Stimulated activated CD8-positive, alpha-beta memory T cell treated with anti-CD3 and anti-CD28 coated beads, Interleukin-7, amount 100 ng/mL, for 1 hour (primary cell): ENCODE measurements around the gene METTL25B.

Experiments
- DNase-seq, 2 donors: peaks; one replicate each; pipeline ENCODE4 v3.0.0-alpha.2; 2020; ENCODE audit warnings: low read depth in 2 of 2

The METTL25B gene

DNA sequence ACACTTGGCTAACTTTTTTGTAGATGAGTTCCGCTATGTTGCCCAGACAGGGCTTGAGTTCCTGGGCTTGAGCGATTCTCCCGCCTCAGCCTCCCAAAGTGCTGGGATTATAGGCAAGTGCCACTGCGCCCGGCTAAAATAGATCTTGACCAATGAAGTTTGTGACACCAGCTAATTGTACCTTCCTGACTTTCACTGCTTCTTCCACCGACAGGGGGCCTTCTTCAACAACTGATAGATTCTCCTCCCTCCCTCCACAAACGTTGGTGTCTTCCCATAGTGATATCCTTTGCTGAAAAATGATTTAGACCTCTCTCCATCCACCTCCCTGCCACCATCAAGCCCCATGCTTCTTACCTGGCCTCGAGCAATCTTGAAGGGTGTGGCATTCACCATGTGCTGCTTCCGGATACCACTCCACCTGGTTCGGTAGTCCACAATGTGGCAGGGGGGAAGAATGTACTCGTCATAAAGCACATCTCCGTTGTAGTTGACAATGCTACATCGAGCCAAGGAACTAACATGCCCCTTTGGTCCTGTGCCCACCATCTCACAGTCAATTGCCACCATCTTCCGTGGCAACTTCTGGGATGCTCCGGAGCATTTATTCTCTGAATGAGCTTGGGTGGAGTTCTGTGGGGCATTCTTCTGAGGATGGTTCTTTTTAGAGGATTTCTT lies 1.6 kb upstream of the METTL25B start:
- DNase-seq: no peak

DNA sequence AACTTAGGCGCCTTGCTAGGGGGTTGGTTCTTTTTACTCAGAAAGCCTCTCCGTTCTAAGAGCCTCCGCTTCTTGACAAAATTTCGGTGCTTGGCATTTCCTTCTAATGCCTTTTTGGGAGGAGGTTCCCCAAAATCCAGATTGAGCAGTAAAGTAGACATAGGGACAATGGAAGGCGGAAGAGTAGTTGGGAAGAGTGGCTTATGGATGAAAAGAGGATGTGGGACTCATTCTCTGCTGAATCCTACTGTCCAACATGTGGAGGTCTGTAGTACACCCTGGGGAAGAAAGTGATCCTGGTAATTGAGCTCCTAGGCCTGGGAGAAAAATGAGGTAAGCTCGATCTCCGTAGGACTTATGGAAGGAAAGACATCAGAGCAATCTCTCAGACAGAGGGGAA lies 777 bp upstream of the METTL25B start:
- no peak for DNase-seq

DNA sequence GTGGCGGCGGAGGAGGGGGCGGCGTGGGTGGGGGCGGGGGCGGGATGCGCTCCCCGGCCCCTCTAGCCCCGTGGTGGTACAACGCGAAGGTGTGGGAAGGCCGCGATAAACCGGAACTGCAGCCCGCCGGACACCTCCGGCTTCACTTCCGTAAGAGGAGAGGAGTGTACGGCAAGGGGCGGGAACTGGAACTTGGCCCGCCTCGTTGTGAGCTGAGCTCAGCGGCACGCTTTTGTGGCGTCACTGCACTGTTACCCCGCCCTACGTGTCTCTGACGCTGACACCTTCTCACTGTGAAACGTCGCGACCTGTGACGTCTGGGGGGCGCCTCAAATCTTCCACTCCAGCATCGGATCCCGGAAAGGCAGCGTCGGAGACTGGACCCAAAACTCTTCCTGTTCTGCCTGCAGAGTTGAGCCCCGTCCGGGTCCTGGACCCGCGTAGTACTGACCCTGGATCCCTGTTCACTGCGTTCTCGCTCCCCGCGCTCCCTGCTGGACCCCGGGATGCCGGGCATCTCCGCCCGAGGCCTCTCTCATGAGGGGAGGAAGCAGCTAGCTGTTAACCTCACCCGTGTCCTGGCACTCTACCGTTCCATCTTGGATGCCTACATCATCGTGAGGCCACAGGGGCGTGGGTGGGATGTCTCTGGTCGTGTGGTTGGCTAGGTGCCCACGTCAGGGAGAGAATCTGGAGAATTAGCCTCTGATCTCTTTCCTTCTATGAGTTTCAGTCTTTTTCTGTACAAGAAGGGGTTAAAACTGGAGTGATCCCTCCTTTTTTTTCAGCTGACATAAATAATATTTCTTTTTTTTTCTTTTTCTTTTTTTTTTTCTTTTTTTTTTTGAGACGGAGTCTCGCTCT lies 562 bp downstream of the METTL25B start, which contains the start of gene ISG20L2:
Gene ISG20L2, minus strand, starts transcription at position 168 of the 864 bp plus-strand sequence. CDS start 1,114 bp downstream, outside the sequence.
- DNase-seq: peak; percentile 84 to 86

DNA sequence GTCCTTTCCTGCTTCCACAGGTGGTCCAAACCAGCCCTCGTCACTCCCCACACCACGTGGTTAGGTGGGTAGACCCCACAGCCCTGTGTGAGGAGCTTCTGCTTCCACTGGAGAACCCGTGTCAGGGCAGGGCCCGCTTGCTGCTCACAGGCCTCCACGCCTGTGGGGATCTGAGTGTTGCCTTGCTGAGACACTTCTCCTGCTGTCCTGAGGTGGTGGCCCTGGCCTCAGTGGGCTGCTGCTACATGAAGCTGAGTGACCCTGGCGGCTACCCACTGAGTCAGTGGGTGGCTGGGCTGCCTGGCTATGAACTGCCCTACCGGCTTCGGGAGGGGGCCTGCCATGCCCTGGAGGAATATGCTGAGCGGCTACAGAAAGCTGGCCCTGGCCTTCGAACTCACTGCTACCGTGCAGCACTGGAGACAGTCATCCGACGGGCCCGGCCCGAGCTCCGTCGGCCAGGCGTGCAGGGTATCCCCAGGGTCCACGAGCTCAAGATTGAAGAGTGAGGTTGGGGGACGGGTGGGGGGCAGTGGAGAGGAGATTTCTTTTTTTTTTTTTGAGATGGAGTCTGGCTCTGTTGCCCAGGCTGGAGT lies 5.8 kb downstream of the METTL25B start:
- DNase-seq: no peak

DNA sequence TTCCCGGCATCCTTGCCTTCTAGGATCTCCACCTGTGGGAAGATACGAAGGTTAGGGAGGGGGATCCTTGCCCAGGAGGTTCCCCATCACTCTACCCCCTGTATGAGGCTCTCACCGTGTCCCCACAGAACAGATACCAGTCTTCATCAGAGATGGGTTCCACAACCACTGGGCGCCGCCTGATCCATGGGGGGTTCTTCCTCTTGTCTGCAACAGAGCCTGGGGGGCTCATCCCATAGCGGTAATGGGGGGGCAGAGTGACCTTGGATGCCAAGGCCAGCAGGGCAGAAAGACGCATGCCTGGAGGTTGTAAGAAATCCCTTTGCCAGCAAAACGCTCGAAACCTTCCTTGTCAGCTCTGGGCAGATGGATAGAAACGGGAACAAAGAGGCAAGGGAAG lies 10.1 kb downstream of the METTL25B start:
- DNase-seq: no peak

DNA sequence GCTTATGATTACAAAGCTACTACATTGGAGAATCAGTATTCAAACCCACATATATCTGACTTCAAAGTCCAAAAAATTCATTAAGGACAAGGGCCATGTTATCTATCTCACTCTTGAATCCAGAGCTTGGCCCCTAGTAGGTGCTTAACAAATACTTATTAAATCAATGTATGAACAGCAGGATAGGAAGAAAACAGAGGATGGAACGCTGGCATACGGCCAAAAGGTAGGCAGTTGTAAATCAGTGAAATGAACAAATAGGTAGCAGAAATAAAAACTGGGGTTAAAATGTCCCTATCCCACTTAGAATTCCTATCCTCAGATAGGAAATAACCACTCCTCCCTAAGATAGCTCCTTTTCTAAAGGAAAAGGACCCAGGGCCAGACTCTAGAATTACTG lies 10.6 kb downstream of the METTL25B start:
- no peak for DNase-seq

DNA sequence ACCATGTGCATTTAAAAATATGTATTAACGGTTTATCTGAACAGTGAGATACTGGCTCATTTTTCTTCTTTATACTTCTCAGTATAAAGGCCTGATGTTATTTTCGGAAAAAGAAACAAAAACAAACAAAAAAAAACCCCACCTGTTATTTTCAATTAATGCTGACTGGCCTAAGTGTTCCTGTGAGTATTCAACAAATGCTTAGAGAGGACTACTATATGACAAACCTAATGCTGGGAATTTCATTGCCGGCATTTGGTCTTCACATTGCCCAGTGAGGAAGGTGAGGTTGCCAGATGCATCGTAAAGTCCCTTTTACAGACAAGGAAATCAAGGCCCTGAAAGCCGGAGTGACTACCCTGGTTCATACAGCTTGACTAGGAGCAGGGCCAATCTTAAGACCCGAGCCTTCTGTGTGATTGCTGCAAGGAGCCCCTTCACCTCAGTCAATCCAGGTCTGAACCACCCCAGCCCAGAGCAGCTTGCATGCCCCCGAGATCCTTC lies 12.0 kb downstream of the METTL25B start:
- no peak for DNase-seq

DNA sequence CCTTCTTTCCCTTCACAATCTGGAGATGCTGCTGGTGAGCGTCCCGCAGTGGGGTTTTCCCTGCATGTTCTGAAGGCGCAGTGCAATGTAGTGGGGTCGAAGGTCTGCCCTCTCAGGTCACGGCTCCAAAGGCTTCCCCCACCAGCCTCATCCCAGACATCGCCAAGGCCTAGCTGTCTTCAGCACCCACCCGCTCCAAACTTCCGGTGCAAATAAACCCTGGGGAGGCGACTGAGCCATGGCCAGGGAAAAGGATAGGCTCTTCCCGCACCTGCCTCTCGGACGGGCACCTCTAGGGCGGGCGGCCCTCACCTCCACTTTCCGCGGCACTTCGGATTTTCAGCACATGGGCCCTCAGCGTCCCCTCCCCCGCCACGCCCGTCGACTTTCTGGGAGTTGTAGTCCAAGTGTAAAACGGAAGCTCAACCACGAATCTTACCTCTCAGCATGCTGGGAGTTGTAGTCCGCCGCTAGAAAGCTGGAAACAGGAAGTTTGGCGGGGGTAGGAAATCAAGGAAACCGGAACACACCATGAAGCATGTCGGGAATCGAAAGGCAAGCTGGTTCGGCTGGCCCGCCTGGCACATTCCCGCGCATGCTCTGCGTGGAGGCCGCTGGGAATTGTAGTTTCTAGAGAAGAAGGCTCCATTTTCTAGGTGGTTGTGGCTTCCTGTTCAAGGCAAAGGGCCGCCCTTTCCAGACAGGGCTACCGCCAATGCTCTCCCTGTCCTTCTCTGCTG lies 12.6 kb downstream of the METTL25B start, which contains the start of gene MRPL24:
Gene MRPL24, minus strand, starts transcription at position 348 of the 740 bp plus-strand sequence. CDS start 2,384 bp downstream, outside the sequence.
- DNase-seq: peak; percentile 91

DNA sequence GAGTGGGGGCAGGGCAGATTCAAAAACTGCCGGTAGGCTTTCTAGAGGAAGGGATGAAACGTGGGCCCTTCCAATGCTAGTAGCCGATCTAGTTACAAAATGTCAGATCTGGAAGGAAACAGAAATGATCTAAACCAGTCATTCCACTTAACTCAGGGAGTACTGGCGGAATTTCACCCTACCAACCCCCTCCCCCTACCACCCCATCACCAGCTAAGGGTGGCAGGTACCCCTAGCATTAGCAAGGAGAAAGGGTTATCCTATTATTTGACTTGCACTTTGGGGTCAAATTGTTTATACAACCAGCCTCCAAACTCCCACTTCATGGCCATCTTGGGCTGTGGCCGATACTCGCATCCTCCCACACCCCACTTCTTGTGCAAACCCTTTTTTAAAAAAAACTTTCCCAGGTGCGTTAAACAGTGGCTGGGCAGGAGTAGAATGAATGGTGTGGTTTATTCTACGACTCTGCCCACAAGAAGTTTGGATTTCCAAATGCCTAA lies 13.3 kb downstream of the METTL25B start:
- no peak for DNase-seq

DNA sequence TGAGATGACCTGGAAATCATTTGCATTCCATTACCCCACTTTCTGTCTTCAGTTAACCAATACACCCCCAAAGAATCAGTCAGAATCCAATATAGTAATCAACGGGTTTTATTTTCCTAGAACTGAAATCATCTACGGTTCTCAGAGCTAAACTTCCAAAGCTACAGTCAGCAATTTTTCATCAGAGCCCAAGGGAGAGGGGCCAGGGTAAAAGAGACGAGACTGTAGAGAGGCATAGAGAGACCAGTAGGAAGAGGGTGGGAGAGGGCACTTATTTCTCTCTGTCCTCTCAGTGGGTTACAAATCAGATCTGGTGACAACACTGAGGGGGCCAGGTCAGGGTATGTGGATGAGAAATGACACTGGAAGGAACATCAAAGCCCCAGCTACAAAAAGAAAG lies 13.7 kb downstream of the METTL25B start:
- DNase-seq: no peak

DNA sequence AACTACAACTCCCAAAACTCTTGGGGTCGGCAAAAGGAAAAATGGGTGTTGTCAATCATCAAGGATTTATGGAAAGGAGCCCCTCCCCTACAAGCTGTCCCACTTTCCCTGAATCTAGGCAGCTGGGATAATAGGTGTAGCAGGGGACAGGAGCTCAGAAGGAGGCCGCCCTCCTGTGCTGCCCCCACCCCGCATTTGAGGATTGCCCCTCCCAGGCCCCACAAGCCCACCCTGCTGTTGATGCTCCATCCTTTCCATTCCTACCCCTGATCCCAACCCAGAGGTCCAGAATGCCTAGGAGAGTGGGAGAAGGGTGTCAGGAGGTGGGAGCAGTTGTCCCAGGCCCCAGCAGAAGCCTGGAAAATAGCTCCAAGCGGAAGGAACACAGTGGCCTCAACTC lies 14.5 kb downstream of the METTL25B start:
- DNase-seq: no peak

DNA sequence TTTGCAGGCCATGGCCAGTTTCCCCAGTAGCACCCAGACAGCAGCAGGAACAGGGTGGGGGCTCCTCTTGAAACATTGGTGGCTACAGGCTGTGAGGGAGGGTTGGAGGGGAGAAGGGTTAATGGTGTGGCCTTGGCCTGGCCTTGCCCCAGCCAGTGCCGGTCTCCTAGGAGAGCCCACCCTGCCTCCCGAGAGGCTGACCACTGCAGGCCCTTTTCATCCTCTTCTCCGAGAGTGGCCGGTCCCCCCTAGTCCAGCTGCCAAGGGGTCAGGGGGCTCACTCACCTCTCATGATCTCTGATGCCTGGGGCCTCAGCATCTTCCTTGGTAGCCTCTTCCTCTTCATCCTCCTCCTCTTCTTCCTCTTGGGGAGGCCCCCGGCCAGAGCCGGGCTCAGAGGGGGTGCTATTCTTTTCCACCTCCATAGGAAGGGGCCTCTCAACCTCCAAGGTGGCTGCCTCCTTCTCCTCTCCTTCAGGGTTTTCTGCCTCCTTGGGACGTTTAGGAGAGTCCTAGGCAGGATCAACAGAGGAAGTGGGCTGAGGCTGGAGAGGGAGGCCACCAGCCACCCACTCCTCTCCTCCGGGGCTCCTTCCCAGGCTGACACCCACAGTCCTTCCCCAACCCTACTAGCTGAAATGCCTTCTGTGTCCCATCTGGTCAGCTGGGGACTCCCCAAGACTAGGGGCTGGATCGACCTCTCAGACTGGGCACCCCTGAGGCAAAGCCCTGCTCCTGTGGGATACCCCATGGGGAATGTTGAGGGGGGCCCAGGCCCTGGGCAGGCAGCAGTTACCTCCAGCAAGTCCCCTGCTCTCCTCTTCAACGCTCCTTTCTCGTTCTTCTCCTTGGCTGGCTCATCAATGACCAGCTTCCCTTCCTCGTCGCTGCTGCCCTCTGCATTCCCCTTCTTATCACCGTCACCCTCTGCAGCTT lies 15.4 kb downstream of the METTL25B start:
- DNase-seq: no peak

DNA sequence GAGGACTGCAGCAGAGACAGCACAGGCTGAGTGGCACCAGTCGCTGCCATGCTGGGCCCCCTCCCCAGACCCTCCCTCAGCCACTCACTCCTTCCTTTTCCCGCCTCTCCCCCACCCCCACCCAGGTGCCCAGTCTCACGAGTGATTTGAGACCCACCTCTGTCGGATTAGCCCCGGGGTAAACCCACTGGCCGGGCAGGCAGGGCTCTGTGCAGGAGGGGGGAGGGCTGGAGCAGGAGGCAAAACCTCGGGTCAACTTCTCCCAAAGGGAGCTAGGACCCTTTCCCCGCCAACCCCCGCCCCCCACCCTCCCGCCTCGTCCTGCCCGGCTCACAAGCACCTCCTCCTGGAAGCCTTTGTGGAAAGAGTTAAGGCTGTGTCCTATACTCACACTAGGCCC lies 16.1 kb downstream of the METTL25B start:
- no peak for DNase-seq

DNA sequence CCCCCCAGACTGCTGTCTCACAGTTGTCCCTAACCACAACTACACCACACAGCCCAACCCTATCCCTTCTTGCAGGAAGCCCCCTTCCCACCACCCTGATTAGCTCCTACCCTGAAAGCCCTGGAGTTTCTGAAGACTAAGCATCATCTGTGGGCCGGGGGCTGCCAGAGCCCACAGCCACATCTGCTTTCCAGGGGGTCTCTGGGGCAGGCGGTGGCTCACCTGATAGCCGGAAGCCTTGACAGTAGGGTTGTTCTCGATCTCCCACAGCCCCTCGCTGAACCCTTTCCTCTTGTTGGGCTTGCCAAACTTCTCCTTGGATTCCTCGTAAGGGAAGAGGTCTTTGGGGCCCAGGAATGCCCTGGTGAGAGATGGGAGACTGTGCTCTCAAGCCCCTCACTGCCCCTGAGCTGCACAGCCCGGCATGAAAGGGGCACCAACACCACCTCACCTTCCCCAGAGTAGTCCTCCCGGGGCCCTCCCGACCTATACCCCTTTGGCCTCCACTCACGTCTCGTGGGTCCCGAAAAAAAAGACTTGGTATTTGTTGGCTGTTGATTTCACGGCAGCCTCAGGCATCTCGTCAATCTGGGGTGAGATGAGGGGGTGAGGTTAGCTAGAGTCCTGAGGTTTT lies 16.6 kb downstream of the METTL25B start:
- DNase-seq: no peak

DNA sequence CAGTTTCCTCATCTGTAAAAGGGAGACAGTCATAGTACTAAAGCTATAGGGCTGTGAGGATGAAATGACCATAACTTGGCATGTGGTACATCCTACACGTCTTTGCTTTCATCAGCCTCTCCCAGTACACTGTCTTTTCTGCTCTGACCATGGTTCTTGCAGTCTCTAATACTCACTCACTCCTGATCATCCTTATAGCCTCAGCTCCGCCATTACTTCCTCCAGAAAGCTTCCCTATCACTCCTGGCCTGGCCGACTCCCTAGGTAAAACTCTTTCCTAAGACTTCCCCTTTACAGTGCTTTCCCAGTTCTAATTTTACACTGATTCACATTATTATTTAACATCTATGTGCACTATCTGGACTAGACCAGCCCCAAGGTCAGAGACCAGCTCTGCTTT lies 17.6 kb downstream of the METTL25B start:
- no peak for DNase-seq

DNA sequence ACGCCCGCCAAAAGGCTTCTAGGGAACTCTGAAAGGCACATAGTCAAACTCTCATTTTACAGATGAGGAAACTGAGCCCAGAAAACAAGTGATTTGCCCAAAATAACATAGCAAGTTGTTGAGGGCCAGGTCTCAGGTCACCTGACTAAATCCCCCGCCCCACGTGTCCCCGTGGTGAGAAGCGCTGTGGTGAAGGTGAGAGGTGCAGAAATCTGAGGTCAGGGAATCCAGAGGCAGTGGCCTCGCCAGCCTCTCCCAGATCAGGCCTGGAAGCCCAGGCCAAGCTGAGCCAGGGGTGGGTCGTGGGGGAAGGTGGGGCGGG lies 18.1 kb downstream of the METTL25B start:
- DNase-seq: no peak

DNA sequence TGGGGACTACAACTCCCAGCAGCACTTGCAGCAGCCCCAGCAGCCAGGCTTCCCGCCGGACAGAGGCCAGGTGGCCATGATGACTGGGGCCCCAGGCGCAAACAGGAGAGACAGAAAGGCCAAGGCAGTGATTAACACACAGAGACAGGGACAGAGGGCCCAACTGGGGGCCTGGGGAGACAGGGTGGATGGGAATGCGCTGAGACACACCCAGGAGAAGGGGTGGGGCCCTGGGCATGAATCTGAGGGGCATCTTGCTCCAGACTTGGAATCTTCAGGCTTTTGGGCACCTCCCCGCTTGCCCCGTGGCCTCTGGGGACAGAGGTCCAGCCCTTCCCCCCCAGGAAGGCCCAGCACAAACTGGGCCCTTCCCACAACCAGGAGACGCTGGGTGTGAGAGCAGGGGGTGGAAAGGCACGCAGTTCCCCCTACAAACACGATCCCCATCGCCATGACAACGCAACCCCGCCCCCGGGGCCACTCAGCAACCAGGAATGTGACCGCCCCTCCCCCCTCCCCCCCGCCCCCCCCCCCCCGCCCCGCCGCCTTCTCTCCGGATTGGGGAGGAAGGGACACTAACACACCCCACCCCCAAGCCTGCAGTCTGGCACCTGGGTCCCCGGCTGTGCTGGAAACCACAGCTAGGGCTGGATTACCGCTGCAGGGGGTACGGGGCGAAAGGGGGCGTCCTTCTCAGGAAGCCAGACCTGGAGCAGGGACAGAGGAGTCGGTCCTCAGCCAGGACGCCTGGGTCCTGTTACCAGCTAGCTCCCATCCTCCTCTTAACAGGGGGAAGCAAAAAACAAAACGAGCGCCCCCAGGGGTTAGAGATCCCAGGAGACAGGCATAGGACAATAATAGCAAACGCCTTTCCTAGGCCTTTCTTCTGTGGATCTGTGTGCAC lies 18.7 kb downstream of the METTL25B start:
- no peak for DNase-seq

DNA sequence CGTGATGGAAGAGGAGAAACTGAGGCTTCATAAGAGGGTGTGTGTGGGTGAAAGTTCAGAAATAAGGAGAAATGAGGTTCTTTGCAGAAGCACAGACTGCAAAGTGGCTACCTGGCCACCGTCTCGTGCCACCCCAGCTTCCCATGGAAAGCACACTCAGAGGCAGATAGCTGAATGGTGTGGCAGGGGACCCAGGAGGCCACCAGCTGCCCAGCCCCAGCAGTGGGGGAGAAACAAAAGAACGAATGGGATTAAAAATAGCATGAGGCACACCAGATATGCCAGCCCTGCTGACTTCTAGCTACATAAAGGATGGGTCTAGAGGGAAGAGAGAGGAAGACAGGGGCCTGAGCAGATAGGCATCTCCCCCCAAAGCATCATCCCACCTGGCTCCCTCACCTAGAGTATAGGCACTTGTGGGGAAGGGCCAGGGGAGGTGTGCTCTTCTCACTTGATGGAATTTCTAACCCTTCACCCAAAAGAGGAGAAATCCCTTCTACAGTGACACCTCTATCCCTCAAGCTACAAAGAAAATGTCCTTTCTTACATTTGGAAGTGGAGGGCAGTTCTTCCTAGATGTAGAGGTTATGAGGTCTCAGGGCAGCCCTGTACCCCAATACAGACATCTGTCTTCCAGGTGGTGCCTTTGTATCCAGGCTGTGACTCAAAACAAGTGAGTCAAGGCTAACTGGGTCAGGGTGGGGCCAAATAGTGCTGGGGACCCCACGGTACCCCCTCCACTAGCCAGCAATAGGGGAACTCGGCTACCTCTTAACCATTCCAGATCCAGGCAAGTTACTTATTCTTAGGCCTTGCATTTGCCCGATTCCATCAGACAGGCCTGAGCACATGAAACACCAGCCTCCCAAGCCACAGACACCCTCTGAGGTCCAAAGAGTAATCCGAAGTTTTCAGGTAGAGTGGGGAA lies 19.7 kb downstream of the METTL25B start:
- DNase-seq: no peak
